Adrenal gland (tissue), 12 donors: Measurements from ENCODE around the gene MTG2. TPM values are rescaled to one million over a fixed set of nuclear protein-coding genes. Genes with fewer than 3 reads are reported as not detected.

ENCODE experiments used
- DNase-seq, 7 donors: peaks; one replicate each; pipeline ENCODE4 v3.0.0-alpha.2; 2019 to 2020
- H3K27ac ChIP-seq, 5 donors: fragments of 200-600 bp; sonication (generic) in 4 of 5; 1 replicate in 3 of 5; 2 replicates in 2 of 5; pipeline versions ENCODE4 v1.5.1 to v1.8.0; 2016 to 2020; ENCODE audit warnings: mild to moderate bottlenecking in 1 of 5
- H3K27me3 ChIP-seq: fragments of 200-600 bp; 2 replicates; pipeline ENCODE4 v1.8.0; 2021
- H3K36me3 ChIP-seq, 2 donors: fragments of 200-600 bp; replicated peaks in 1 of 2; 1 replicate in 1 of 2; 2 replicates in 1 of 2; pipeline versions ENCODE4 v1.5.1 to v1.8.0; 2018 to 2022
- H3K4me1 ChIP-seq, 2 donors: fragments of 200-600 bp; replicated peaks in 1 of 2; 1 replicate in 1 of 2; 2 replicates in 1 of 2; pipeline versions ENCODE4 v1.5.1 to v1.8.0; 2018 to 2021
- H3K4me3 ChIP-seq, 4 donors: fragments of 200-600 bp; sonication (generic) in 3 of 4; one replicate each; pipeline ENCODE4 v1.5.1; 2016 to 2018
- H3K9me3 ChIP-seq, 3 donors: fragments of 200-600 bp; sonication (generic) in 1 of 3; replicated peaks in 1 of 3; 1 replicate in 2 of 3; 2 replicates in 1 of 3; pipeline versions ENCODE4 v1.5.1 to v1.8.0; 2016 to 2021
- CTCF ChIP-seq, 6 experiments: fragments of 450-650 bp in 4 of 6; fragments of 200-600 bp in 2 of 6; sonication (generic) in 1 of 6; IDR thresholded peaks; 1 replicate in 5 of 6; 2 replicates in 1 of 6; pipeline versions ENCODE4 v1.5.1 to v1.8.0; 2016 to 2021; ENCODE audit warnings: antibody characterized with exemption in 6 of 6, mild to moderate bottlenecking in 2 of 6, moderate library complexity in 1 of 6
- POLR2A ChIP-seq, 2 donors: fragments of 450-650 bp; IDR thresholded peaks; one replicate each; pipeline ENCODE4 v1.6.1; 2017; ENCODE audit warnings: antibody characterized with exemption in 2 of 2, mild to moderate bottlenecking in 2 of 2, moderate library complexity in 1 of 2
- WGBS, 4 donors: extraction: QIAGEN DNeasy Blood & Tissue Kit in 2 of 4; methylation state at CpG; one replicate each; pipeline versions ENCODE4 v1.1.5 to v1.1.7; 2013 to 2017; 5-methylcytosine and 5-hydroxymethylcytosine counted together
- intact Hi-C, 2 donors: fragments of 100-400 bp; cut with DNase I; formaldehyde crosslinking; loops; one replicate each; pipeline versions ENCODE4 v1.14.1 to v1.15.0; 2022 to 2023
- polyA plus RNA-seq, 3 donors: library from polyadenylated mRNA; stranded (reverse); fragments of 200-250 nt in 2 of 3; fragments of 350-450 nt in 1 of 3; fragmentation: Illumina TruSeq in 1 of 3; extraction: RNeasy Lipid Tissue Mini Kit (QIAGEN cat#74804) in 1 of 3; gene quantifications; one replicate each; pipeline ENCODE4 v1.2.3, GENCODE V29; 2013 to 2014
- total RNA-seq, 9 donors: library from RNA; depleted of rRNA in 4 of 9; stranded (reverse); fragments of >200 nt in 4 of 9; fragments of 120-200 nt in 1 of 9; fragmentation: NEBNext Ultra II Directional in 1 of 9; extraction: Animal tissue kit (Norgen Biotek cat#: 25700) in 1 of 9; gene quantifications; one replicate each; pipeline versions ENCODE4 v1.1.0 to v1.2.4, GENCODE V29; 2013 to 2023
- donor health status: healthy with polysubstance abuse.
- donor health status: Bipolar disorder and iron deficiency.
- donor health status: DM: yes; HTN: yes; CAD: no.
- donor health status: DM: no; HTN: no; CAD: no.
- donor health status: DM: no; HTN: no; CAD: no.
- donor health status: DM: yes; HTN: yes; CAD: no.

MTG2 gene
- total and polyA plus RNA-seq, 12 donors = 11.5 to 90.4 (median 47.2) TPM

DNA sequence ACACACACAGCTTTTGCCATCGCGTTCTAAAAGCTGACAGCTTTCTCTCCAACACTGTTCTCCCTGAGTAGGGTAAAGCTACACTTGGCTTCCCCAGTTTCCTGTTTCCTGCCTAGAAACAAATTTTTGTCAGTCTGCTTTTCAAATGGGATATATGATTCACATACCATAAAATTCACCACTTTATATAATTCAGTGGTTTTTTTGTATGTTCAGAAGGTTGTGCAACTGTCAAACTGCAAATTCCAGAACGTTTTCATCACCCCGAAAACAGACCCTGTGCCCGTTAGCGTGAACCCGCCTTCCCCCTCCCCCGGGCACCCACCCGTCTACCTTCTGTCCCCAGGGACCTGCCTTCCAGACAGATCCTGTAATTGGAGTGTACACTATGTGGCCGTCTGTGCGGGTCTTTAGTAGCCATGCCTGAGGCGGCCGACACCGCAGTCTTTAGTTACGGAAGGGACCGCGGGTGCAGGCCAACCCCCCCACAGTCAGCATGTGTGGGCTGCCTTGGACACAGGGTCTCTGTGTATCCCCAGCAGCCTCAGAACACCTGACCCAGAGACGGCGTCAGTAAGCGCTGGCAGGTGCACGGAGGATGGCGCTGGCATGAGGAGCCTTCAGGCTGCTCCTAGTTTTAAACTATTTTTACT is 20.7 kb downstream of the MTG2 start:
- intact Hi-C loops = no loop called here
- Histone ChIP-seq H3K9me3 (no peaks in the 10 kb centered on the region), H3K27ac (no peak overlapping the region), H3K27me3 (no peaks in the 10 kb centered on the region), H3K36me3 (peaks cover 0 to 34% of the 10 kb centered on the region in 2 donors), H3K4me3 (no peak overlapping the region), H3K4me1 (no peaks in the 10 kb centered on the region)
- no peak for DNase-seq
- TF ChIP-seq CTCF (IDR thresholded peaks at IDR 0.05) = no peak
- TF ChIP-seq POLR2A (IDR thresholded peaks at IDR 0.05) = no peak
- WGBS, 4 donors = 82 to 92% (median 84%) methylated on average over 22 of the region's 22 CpGs

DNA sequence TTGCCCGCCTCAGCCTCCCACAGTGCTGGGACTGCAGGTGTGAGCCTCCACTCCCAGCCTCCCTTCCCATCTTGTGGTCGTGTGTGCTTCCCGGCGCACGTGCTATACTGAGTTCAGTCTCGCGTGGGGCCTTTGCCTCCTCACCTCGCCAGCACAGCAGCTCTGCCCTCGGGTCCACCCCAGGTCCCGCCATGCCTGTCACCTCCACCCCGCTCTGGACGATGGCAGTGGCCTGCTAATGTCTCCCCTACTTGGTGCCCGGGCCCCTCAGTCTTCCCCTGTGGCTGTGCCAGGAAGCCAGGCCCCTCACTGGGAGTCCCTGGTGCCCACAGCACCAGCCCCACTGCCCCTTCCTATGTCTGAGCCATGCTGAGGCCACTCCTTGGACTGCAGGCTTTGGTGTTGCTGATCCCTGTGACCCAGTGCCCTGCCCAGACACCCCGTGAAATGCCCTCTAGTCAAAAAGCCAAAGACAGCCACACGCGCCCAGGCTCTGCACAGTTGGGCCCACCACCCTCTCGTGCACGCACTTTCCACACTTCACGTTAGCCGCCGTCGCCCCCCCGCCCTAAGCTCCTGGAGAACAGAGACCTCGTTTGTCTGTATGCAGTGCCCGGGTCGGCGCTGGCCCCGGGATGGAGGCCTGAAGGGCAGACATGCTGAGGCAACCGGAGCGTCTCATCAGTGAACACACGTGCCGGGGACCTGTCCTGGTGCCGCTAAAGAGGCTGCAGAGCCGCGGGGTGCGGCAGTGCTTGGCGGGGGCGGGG is 23.0 kb downstream of the MTG2 start:
- no peaks in the 10 kb centered on the region for H3K9me3 ChIP-seq
- no peak overlapping the region for H3K27ac ChIP-seq
- peaks cover 0 to 16% of the 10 kb centered on the region in 2 donors for H3K36me3 ChIP-seq
- TF ChIP-seq CTCF (IDR thresholded peaks at IDR 0.05) = no peak
- no peak for TF ChIP-seq POLR2A (IDR thresholded peaks at IDR 0.05)
- peaks cover 6% of the 10 kb centered on the region for H3K27me3 ChIP-seq
- no peak for DNase-seq
- WGBS, 4 donors = 89 to 93% (median 90%) methylated on average over 35 to 38 of the region's 38 CpGs
- H3K4me1 ChIP-seq = no peaks in the 10 kb centered on the region
- intact Hi-C loops = no loop called here
- no peak overlapping the region for H3K4me3 ChIP-seq

GRCh38 chr20:62206388-62206775 is 23.6 kb downstream of the MTG2 start:
- Histone ChIP-seq H3K4me1 (no peaks in the 10 kb centered on the region), H3K9me3 (no peaks in the 10 kb centered on the region), H3K4me3 (no peak overlapping the region), H3K36me3 (peaks cover 0 to 10% of the 10 kb centered on the region in 2 donors), H3K27me3 (peaks cover 8% of the 10 kb centered on the region), H3K27ac (no peak overlapping the region)
- WGBS, 4 donors = 84 to 91% (median 87%) methylated on average over 16 to 17 of the region's 17 CpGs
- no peak for DNase-seq
- no peak for TF ChIP-seq POLR2A (IDR thresholded peaks at IDR 0.05)
- no peak for TF ChIP-seq CTCF (IDR thresholded peaks at IDR 0.05)
- intact Hi-C loops = no loop called here

DNA sequence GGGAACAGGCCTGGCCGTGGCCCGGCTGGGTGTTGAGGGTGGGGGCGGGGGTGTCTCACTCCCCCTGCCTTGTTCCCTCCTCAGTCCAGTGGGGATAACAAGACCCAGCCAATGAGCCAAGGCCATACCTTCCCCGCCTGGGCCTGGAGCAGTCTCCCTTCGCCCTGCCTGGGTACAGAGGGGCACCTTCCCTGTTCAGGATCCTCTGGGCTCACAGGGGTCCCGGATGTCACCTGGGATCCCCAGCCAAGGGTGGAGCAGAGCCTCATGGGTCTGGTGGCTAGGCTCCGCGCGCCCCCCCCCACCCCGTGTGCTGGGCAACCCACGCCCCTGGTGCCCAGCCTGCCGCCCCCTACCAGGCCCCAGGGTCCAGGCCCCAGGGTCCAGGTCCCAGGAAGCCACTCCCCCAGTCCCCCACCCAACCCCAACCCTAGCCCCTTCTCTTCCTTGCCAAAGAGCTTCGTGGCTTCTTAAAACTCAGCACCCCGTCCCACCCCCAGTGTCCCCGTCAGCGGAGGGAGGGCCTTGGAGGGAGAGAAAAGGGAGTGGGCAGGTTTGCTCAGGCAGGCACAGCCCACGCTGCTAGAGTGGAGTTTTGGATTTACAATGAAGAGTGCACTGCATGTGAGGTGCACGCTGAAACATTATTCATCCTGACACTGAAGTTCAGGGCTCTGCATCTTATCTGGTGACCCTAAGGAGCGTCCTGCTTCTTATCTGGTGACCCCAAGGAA is 25.4 kb downstream of the MTG2 start:
- TF ChIP-seq POLR2A (IDR thresholded peaks at IDR 0.05) = no peak
- no peak for TF ChIP-seq CTCF (IDR thresholded peaks at IDR 0.05)
- no peak for DNase-seq
- Histone ChIP-seq H3K27ac (no peak overlapping the region), H3K9me3 (no peaks in the 10 kb centered on the region), H3K4me3 (no peak overlapping the region), H3K36me3 (peaks cover 0 to under 1% of the 10 kb centered on the region in 2 donors), H3K4me1 (no peaks in the 10 kb centered on the region), H3K27me3 (peaks cover 8% of the 10 kb centered on the region)
- WGBS, 4 donors = 40 to 67% (median 50%) methylated on average over 9 to 19 of the region's 19 CpGs
- intact Hi-C loops = no loop called here
